Limb (tissue), 2 donors: ENCODE data around the gene CCDC89.
A peak's percentile ranks its signal among the peaks of the same experiment; 100 is the strongest.

ENCODE experiments used
- DNase-seq, 2 donors: peaks; one replicate each; pipeline ENCODE4 v3.0.0-alpha.2; 2016; ENCODE audit errors: extremely low spot score in 2 of 2

CCDC89 gene

GRCh38 chr11:85685820-85686459 is at the start of gene CCDC89:
TSS of gene CCDC89 (minus strand) at chr11:85686195. CDS start at chr11:85686130, 65 bp downstream.
- DNase-seq: peak; percentile 57 to 87

GRCh38 chr11:85732965-85733364 is 47.0 kb upstream of the CCDC89 start:
- no peak for DNase-seq

- no peak for DNase-seq
Observed at GRCh38 chr11:85726381-85726780, 40.4 kb upstream of the CCDC89 start.

DNA sequence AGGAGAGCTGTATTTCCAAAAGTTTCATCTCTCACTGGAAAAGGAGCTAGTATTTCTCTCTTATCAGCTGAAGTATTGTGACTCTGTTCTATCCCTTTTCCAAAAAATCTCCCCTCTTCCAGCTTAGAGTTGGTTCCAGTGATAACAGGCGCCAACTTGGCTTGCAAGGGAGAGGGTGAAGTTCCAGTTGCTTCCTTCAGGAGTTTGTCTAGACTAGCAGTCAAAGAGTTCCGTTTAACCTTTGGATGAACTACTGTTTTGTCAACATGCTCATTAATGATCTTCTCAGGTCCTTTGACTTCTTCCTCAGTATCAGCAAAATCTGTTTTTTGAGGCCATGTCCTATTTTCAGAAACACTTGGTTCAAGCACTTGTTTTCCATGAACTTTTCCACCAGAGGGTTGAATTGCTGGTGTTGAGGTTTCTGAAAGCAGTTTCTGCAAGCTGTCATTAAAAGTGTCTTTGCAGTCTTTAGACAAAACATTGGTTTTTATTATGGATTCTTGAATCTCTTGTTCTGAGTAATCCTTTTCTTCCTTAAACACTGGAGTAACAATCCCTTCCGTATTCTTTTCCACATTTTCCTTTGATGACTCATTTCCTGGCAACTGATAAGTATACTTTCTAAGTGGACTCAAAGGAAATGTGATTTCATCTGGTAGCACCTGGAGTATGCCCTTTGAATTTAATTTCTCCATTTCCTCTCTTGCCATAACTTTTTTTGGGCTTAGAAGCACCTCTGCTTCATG is 39.7 kb upstream of the CCDC89 start:
- no peak for DNase-seq

- no peak for DNase-seq
Observed at GRCh38 chr11:85724748-85725465, 38.9 kb upstream of the CCDC89 start.

GRCh38 chr11:85723088-85723487 is 37.1 kb upstream of the CCDC89 start:
- no peak for DNase-seq

DNA sequence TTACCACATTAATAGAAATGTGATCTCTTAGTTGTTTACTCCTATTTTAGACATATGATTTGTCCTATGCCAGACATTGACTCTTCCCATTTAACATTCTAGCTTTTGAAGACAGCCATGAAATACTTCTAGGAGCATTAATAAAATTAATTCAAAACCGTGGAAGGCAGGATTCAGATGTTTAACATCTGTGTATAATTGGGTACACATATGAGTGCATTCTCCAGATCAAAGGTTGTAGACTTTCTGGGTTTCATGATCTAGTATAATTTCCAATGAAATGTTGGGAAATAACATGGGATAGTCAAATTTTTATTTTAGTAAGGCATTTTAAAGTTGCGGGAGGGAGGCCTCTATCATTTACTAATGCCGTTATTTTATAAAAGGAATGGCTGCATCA is 35.2 kb upstream of the CCDC89 start:
- no peak for DNase-seq

GRCh38 chr11:85718991-85719807 is 33.2 kb upstream of the CCDC89 start:
- DNase-seq: peak; percentile 65 to 81

DNA sequence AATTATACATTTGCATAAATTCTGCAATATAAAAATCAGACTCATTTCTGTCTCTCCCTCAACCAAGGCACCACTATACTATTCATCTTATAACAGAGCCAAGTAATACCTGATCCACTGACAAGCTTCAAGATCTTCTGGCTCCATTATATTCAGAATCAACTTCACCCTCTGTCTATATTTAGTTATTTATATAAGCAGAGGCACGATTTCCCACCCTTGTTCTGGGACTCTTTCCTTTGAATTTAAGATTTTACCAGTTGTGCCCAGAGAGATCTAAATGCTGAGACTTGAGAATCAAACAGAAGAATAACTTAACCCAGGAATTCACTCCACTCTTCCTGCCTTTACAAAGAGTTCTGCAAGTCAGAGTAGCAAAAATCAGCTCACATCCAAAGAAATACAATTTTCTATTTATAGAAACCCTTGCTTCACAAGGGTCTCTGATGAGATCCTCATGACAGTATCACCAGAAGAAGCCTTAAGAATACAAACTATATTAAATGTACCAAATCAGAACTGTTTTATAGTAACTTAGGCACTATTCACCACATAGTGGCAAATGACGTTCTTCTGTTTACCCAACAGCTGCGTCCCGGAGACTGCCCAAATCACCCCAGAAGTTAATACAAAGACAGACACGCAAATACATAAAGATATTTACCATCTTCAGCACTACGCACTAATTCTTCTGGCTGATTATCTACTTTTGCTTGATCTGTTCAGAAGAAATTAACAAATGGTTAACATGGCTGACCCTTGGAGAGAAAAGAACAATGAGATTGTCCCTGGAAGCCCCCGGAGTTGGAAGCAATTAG is 32.3 kb upstream of the CCDC89 start:
- no peak for DNase-seq

DNA sequence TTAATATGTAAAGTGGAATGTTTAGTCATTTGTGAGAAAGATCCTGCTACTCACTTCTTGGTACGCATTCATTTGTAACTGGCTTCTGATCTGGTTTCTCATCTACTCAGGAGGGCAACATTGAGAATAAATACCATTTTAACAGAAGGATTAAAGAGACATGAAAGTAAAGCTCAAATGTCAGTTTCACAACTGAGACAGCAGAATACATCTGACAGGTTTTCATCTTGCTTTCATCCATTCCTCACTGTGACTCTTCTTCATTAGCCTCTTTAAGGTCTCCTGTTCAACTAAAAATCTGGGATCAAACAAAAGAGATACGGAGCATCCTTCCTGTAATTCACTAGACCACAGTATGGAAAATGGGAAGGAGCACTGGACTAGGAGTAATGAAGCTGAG is 31.4 kb upstream of the CCDC89 start:
- DNase-seq: no peak

GRCh38 chr11:85712953-85713352 is 27.0 kb upstream of the CCDC89 start:
- DNase-seq: no peak

DNA sequence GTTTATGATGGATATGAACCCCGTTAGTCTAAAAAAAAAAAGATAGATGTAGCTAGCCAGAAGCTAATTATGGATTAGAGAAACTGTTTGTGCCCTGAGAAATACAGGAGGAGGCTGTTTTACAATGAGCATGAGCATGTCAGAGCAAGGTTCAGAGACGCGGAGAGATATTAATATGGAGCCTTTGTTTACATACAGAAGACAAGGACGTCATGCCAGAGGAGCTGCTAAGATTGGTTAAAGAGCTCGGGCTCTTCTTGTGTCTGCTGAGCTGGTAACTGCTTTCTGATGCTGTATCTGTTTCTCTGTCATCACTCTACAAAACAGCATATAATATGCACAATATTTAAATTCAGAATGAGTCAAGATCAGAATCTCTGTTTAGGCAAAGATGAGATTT is 24.9 kb upstream of the CCDC89 start:
- DNase-seq: no peak

GRCh38 chr11:85709941-85710702 is 24.1 kb upstream of the CCDC89 start:
- DNase-seq: no peak

DNA sequence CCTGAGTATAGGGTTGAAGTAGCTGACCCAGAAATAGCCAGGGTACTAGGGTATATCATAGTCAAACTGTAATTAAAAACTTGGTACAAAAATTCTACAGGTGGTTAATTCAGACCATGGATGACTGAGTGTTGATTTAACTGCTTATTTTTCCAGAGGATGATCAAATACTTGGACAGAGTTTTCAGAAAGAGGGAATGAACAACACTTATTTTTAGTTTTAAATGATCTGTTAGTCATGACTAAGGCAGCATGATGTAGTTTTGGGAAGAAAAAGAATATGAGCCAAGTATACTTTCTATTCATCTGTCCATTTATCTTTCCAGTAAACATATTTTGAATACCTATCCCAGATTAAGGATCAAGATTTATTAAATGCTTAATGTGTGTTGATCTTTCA is 19.8 kb upstream of the CCDC89 start:
- no peak for DNase-seq

DNA sequence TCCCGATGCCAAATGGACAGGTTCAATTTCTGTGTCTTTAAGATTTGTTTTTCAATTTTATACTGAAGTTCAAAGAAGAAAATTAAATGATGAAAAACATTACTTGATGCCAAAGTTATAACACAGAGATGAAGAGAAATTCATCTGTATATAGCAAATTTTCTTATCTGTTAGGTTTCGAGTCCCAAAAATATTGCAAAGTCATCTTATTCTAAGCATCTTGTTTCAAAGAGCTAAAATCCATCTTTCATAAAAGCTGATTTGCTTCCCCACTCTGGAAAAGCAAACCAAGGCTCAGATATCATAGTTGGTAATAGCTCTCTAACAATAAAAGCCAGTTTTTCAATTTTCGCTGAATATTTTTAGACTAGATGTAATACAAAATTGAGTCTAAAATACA is 19.0 kb upstream of the CCDC89 start:
- no peak for DNase-seq

DNA sequence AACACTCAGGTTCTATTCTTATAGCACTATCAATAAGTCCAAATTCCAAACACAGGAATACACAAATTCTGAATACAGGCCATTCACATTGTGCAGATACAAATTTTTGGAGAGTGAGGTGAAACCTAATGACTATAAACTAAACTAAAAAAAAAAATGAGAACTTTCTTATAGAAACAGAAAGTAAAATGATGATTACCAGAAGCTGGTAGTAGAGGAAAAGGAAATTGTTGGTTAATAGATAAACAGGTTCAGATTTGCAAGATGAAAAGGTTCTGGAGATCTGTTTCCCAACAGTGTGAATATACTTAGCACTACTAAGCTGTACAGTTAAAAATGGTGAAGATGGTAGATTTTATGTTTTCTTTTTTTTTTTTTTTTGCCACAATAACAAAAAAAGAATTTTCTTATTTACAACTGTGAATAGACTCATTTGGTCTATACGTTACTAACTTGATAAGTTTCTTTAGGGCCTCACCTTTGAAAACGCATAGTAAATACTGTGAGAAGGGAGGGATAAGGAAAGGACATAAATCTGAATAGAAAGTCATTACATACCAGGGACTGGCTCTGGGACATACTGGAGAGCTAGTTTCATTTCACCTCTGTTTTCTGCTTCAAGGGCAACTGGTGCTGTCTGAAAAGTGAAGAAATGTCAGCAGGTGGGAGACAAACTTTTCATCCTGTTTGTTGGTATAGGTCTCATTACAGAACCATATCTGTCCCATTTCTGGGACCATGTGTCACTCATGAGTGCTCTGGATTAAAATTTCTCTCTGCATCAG is 14.2 kb upstream of the CCDC89 start:
- no peak for DNase-seq

GRCh38 chr11:85698195-85698594 is 12.2 kb upstream of the CCDC89 start:
- DNase-seq: no peak

GRCh38 chr11:85697747-85698146 is 11.8 kb upstream of the CCDC89 start:
- DNase-seq: no peak

DNA sequence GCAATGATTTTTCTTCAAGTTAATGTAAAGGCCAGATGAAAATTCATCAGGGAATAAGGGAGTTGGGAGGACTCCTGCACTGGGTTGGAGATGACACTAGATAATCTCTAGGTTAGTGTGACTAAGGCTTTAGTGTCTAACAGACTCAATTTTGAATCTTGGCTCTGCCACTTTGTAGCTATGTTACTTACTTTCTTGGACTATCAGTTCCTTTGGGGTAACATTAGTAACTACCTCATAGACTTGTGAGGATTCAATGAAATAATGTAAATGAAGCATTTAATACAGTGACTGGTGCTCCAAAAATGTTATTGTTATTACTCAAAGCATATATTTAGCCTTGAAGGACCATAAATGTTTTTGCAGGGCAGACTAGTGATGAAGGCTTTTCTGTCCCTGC is 9.6 kb upstream of the CCDC89 start:
- DNase-seq: no peak
